ENCODE data around the gene NFKBIB. TPM values are rescaled to one million over a fixed set of nuclear protein-coding genes. Genes with fewer than 3 reads are reported as not detected.
A peak's percentile ranks its signal among the peaks of the same experiment; 100 is the strongest.

The NFKBIB gene
- total RNA-seq, 4 donors from 2014 or later, result 6.2 to 53.9 (median 29.4) TPM

DNA sequence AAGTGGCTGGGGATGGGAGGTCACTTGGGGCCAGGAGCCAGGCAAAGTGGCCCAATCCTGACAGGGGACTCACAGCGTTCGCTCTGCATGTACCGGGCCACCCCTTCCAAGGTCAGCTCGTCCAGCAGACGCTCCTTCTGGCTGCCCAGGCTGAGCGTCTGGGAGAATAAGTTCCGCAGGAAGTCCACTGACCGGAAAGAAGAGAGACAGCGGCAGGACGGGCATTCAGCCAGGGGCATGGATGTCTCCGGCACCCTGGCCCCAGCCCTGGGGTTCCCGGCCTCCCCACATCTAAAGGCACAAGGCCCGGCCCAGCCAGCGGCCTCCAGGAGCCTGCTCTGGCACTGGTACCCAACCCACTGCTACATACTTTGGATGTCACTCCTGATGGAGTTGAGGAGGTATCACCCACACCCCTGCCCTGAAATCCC is 6.4 kb upstream of the NFKBIB start:
- intact Hi-C loops (cut with DNase I; ENCODE audit: low total_unique reads), result no loop called here
- in situ Hi-C loops (cut with MboI; ENCODE audit: low pct_ligation_motif_present in 1 of 4, low pct_unique_long_range_greater_than_20kb in 1 of 4, low sequenced_read_pairs in 3 of 4), result loop anchor here in 1 of 4 donors (10.0 kb wide), 1 partner anchor 149 kb away; the partner anchor contains the start of gene CAPN12
- 93% methylated on average over 14 of the region's 14 CpGs; no CpG with 5 or more reads in 1 of the 2 donors for WGBS, 2 donors (ENCODE audit: low coverage in 1 of 2)

DNA sequence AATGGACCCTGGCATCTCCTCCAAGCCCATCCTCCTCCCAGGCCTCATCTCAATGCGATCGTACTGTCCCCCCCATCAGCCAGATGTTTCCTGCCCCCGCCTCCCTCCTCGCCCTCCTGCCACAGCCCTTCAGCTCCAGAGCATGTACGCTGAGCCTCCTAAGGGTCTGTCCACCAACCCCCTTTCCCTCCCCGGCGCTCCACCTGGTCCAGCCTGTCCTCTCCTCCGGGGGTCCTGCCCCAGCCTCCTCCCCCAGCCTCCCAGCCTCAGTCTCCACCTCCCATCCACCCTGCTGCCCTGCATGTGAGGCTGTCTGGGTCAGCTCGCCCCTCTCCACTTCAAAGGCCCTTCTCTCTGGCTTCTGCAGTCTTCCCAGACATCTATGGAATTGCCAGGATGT is 4.8 kb upstream of the NFKBIB start:
- Histone ChIP-seq H3K27ac (no peak overlapping the region), H3K4me3 (no peak overlapping the region), H3K4me1 (peaks cover 7 to 13% (median 10%) of the 10 kb centered on the region in 4 donors), H3K27me3 (no peaks in the 10 kb centered on the region), H3K9me3 (no peaks in the 10 kb centered on the region), H3K36me3 (peaks cover 0 to 2% (median 0%) of the 10 kb centered on the region in 4 donors)
- no peak for DNase-seq
- 71 to 77% methylated on average over 6 to 9 of the region's 9 CpGs for WGBS, 2 donors (ENCODE audit: low coverage in 1 of 2)
- TF ChIP-seq, protein P1, sequence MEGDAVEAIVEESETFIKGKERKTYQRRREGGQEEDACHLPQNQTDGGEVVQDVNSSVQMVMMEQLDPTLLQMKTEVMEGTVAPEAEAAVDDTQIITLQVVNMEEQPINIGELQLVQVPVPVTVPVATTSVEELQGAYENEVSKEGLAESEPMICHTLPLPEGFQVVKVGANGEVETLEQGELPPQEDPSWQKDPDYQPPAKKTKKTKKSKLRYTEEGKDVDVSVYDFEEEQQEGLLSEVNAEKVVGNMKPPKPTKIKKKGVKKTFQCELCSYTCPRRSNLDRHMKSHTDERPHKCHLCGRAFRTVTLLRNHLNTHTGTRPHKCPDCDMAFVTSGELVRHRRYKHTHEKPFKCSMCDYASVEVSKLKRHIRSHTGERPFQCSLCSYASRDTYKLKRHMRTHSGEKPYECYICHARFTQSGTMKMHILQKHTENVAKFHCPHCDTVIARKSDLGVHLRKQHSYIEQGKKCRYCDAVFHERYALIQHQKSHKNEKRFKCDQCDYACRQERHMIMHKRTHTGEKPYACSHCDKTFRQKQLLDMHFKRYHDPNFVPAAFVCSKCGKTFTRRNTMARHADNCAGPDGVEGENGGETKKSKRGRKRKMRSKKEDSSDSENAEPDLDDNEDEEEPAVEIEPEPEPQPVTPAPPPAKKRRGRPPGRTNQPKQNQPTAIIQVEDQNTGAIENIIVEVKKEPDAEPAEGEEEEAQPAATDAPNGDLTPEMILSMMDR (IDR thresholded peaks at IDR 0.05), result no peak
- TF ChIP-seq POLR2AphosphoS5 (IDR thresholded peaks at IDR 0.05) (no peak), POLR2A (IDR thresholded peaks at IDR 0.05) (no peak), EP300 (IDR thresholded peaks at IDR 0.05; ENCODE audit: low read depth) (no peak)
- intact Hi-C loops (cut with DNase I; ENCODE audit: low total_unique reads) (no loop called here), in situ Hi-C loops (cut with MboI; ENCODE audit: low pct_ligation_motif_present in 1 of 4, low pct_unique_long_range_greater_than_20kb in 1 of 4, low sequenced_read_pairs in 3 of 4) (loop anchor here in 1 of 4 donors (10.0 kb wide), 1 partner anchor 150 kb away; the partner anchor contains the start of gene CAPN12)

More for the DNA sequence above, 6.4 kb upstream of the NFKBIB start:
- no peak overlapping the region for H3K27ac ChIP-seq
- H3K9me3 ChIP-seq, result no peaks in the 10 kb centered on the region
- H3K4me1 ChIP-seq, result peaks cover 3 to 6% (median 5%) of the 10 kb centered on the region in 4 donors
- no peaks in the 10 kb centered on the region for H3K27me3 ChIP-seq
- H3K4me3 ChIP-seq, result no peak overlapping the region
- TF ChIP-seq, protein P1 (IDR thresholded peaks at IDR 0.05), result no peak
- TF ChIP-seq POLR2AphosphoS5 (IDR thresholded peaks at IDR 0.05) (no peak), EP300 (IDR thresholded peaks at IDR 0.05; ENCODE audit: low read depth) (no peak), POLR2A (IDR thresholded peaks at IDR 0.05) (no peak)
- no peak for DNase-seq
- peaks cover 0 to 18% (median 7%) of the 10 kb centered on the region in 4 donors for H3K36me3 ChIP-seq

DNA sequence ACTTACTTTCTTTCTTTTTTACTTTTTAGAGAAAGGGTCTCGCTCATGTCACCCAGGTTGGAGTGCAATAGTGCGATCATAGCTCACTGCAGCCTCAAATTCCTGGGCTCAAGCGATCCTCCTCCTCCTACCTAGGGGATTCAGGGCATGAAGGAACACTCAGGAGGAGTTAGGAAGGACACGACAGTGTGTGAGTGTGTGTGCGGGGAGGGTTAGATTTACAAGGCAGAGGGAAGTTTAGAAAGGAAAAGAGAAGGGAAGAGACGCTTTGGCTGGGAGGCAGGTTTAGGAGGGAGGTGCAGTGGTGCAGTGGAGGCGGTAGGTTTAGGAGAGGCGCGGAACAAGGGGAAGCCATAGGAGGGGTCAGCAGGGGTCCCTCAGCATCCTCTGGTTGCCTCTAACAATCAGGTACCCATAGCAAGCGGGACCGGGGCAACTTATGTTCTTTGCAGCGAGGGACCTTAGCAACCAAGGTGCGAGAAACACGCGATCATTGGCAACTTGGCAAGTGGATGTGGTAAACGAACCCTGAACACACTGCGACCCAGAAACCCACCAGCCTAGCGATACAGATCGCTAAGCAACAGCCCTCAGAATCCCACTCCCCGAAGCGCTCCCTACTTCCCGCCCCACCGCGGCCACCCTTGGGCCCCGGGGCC is 852 bp upstream of the NFKBIB start:
- H3K4me3 ChIP-seq, result peak overlapping the region; percentile 79 to 95 (median 91)
- no peak for TF ChIP-seq POLR2A (IDR thresholded peaks at IDR 0.05)
- no peak for TF ChIP-seq EP300 (IDR thresholded peaks at IDR 0.05; ENCODE audit: low read depth)
- no peak for TF ChIP-seq POLR2AphosphoS5 (IDR thresholded peaks at IDR 0.05)
- TF ChIP-seq, protein P1 (IDR thresholded peaks at IDR 0.05), result no peak
- no peak for DNase-seq
- H3K4me1 ChIP-seq, result peaks cover 7 to 28% (median 20%) of the 10 kb centered on the region in 4 donors
- H3K36me3 ChIP-seq, result no peaks in the 10 kb centered on the region
- peak overlapping the region; percentile 86 to 91 (median 91) for H3K27ac ChIP-seq
- in situ Hi-C loops (cut with MboI; ENCODE audit: low pct_ligation_motif_present in 1 of 4, low pct_unique_long_range_greater_than_20kb in 1 of 4, low sequenced_read_pairs in 3 of 4), result loop anchor here in 1 of 4 donors (10.0 kb wide), 1 partner anchor 154 kb away; the partner anchor contains the start of gene CAPN12
- intact Hi-C loops (cut with DNase I; ENCODE audit: low total_unique reads), result no loop called here
- WGBS, 2 donors (ENCODE audit: low coverage in 1 of 2), result 6 to 13% methylated on average over 10 to 25 of the region's 25 CpGs
- no peaks in the 10 kb centered on the region for H3K9me3 ChIP-seq
- no peaks in the 10 kb centered on the region for H3K27me3 ChIP-seq

DNA sequence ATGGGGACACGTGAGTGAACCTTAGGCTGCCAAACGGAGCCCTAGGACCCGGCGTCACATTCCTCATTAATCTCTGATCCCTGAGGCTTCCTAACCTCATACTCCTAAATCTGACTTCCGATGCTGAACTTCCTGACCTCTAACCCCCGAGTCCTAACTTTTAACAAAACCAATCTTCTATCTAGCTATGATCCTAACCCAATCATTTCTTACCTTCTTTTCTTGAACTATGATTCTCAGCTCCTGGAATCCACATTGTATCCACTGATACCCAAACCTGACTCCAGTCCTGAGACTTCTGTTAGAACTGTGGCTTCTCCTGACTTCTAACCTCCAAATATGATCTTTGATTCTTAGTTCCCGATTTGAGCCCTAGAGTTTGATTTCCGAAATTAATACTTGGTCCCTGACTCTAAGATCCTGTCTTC is 447 bp downstream of the NFKBIB start:
- peak overlapping the region; percentile 66 to 93 (median 84) for H3K4me3 ChIP-seq
- peaks cover 0 to 4% (median 0%) of the 10 kb centered on the region in 4 donors for H3K36me3 ChIP-seq
- intact Hi-C loops (cut with DNase I; ENCODE audit: low total_unique reads), result no loop called here
- H3K4me1 ChIP-seq, result peaks cover 7 to 28% (median 20%) of the 10 kb centered on the region in 4 donors
- in situ Hi-C loops (cut with MboI; ENCODE audit: low pct_ligation_motif_present in 1 of 4, low pct_unique_long_range_greater_than_20kb in 1 of 4, low sequenced_read_pairs in 3 of 4), result no loop called here
- no peak for DNase-seq
- 2% methylated on average over 4 to 8 of the region's 8 CpGs for WGBS, 2 donors (ENCODE audit: low coverage in 1 of 2)
- TF ChIP-seq, protein P1 (IDR thresholded peaks at IDR 0.05), result no peak
- TF ChIP-seq POLR2A (IDR thresholded peaks at IDR 0.05) (no peak), EP300 (IDR thresholded peaks at IDR 0.05; ENCODE audit: low read depth) (no peak), POLR2AphosphoS5 (IDR thresholded peaks at IDR 0.05) (no peak)
- peak overlapping the region; percentile 91 to 94 (median 93) for H3K27ac ChIP-seq
- no peaks in the 10 kb centered on the region for H3K9me3 ChIP-seq
- H3K27me3 ChIP-seq, result no peaks in the 10 kb centered on the region
